Measurements from ENCODE around the gene SNRPB.

DNA sequence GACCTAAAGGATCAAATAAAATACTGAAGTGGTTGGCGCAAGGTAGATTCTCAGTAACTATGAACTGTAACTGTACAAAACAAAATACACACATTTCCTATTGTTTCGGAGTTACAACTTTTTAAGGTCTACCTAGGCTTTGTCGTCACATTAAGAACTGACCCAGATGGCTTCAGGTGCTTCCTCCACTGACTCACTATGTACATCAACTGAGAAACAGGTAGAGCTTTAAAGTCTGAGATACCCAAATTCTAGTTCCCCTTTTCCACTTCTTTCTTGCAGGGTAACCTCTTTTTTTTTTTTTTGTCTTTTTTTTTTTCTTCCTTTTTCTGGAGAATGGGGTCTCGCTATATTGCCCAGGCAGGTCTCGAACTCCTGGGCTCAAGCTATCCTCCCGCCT, 5.5 kb downstream of the SNRPB start:
- no peak for TF ChIP-seq POLR2AphosphoS5 (IDR thresholded peaks at IDR 0.05; ENCODE audit: low read depth, low read length)
- TF ChIP-seq, protein P1, sequence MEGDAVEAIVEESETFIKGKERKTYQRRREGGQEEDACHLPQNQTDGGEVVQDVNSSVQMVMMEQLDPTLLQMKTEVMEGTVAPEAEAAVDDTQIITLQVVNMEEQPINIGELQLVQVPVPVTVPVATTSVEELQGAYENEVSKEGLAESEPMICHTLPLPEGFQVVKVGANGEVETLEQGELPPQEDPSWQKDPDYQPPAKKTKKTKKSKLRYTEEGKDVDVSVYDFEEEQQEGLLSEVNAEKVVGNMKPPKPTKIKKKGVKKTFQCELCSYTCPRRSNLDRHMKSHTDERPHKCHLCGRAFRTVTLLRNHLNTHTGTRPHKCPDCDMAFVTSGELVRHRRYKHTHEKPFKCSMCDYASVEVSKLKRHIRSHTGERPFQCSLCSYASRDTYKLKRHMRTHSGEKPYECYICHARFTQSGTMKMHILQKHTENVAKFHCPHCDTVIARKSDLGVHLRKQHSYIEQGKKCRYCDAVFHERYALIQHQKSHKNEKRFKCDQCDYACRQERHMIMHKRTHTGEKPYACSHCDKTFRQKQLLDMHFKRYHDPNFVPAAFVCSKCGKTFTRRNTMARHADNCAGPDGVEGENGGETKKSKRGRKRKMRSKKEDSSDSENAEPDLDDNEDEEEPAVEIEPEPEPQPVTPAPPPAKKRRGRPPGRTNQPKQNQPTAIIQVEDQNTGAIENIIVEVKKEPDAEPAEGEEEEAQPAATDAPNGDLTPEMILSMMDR (IDR thresholded peaks at IDR 0.05): no peak
- TF ChIP-seq, protein P2, sequence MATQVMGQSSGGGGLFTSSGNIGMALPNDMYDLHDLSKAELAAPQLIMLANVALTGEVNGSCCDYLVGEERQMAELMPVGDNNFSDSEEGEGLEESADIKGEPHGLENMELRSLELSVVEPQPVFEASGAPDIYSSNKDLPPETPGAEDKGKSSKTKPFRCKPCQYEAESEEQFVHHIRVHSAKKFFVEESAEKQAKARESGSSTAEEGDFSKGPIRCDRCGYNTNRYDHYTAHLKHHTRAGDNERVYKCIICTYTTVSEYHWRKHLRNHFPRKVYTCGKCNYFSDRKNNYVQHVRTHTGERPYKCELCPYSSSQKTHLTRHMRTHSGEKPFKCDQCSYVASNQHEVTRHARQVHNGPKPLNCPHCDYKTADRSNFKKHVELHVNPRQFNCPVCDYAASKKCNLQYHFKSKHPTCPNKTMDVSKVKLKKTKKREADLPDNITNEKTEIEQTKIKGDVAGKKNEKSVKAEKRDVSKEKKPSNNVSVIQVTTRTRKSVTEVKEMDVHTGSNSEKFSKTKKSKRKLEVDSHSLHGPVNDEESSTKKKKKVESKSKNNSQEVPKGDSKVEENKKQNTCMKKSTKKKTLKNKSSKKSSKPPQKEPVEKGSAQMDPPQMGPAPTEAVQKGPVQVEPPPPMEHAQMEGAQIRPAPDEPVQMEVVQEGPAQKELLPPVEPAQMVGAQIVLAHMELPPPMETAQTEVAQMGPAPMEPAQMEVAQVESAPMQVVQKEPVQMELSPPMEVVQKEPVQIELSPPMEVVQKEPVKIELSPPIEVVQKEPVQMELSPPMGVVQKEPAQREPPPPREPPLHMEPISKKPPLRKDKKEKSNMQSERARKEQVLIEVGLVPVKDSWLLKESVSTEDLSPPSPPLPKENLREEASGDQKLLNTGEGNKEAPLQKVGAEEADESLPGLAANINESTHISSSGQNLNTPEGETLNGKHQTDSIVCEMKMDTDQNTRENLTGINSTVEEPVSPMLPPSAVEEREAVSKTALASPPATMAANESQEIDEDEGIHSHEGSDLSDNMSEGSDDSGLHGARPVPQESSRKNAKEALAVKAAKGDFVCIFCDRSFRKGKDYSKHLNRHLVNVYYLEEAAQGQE (IDR thresholded peaks at IDR 0.05; ENCODE audit: insufficient read depth in 1 of 2, low read depth in 2 of 2, low read length in 1 of 2): no peak
- TF ChIP-seq SIN3A (IDR thresholded peaks at IDR 0.05; ENCODE audit: borderline replicate concordance, insufficient read depth, low read depth, low read length): no peak
